Epithelial cell of esophagus (primary cell): ENCODE data around the gene GPR162.

ENCODE experiments used
- DNase-seq: peaks from one replicate; pipeline ENCODE4 v3.0.0; 2010; ENCODE audit warnings: low read depth
- H3K4me3 ChIP-seq: 2 replicates; pipeline ENCODE4 v1.5.1; 2011; ENCODE audit warnings: mild to moderate bottlenecking, low read length, control low read depth
- CTCF ChIP-seq: IDR thresholded peaks from 2 replicates; pipeline ENCODE4 v1.5.1; 2011; ENCODE audit warnings: low read depth, mild to moderate bottlenecking, low read length, control low read depth, inconsistent platforms; ENCODE audit not compliant: insufficient read depth; ENCODE audit errors: missing control alignments

The GPR162 gene

GRCh38 chr12:6821591-6822425 lies at the start of gene GPR162:
Gene GPR162, plus strand, starts transcription at chr12:6821821. Its CDS starts 2,078 bp downstream, at chr12:6823899.
- peak within 1 kb of the TSS; percentile 18 for H3K4me3 ChIP-seq

GRCh38 chr12:6772331-6772695 lies 49.3 kb upstream of the GPR162 start, which contains the start of gene LAG3:
Gene LAG3, plus strand, starts transcription at chr12:6772520. Its CDS starts 333 bp downstream, at chr12:6772853.
- DNase-seq: no peak
- no peak for TF ChIP-seq CTCF
- no peak within 1 kb of the TSS for H3K4me3 ChIP-seq

More at GRCh38 chr12:6821591-6822425, at the start of gene GPR162:
- peak; percentile 34 for DNase-seq
- TF ChIP-seq CTCF: no peak

GRCh38 chr12:6772726-6773589 lies 48.7 kb upstream of the GPR162 start:
- no peak overlapping the region for H3K4me3 ChIP-seq

GRCh38 chr12:6773590-6774351 lies 47.9 kb upstream of the GPR162 start:
- no peak overlapping the region for H3K4me3 ChIP-seq
- DNase-seq: no peak
- TF ChIP-seq CTCF: no peak

More at GRCh38 chr12:6772726-6773589, 48.7 kb upstream of the GPR162 start:
- TF ChIP-seq CTCF: no peak
- DNase-seq: no peak

GRCh38 chr12:6774499-6775062 lies 47.0 kb upstream of the GPR162 start:
- DNase-seq: no peak
- TF ChIP-seq CTCF: no peak
- H3K4me3 ChIP-seq: no peak overlapping the region
